ENCODE results near the gene ADAMTS7.
"Not testable (repeated sequence)": the region's sequence is repeated elsewhere in the genome, so short reads cannot be mapped to it uniquely, and the experiment has no call there.

Gene ADAMTS7

DNA sequence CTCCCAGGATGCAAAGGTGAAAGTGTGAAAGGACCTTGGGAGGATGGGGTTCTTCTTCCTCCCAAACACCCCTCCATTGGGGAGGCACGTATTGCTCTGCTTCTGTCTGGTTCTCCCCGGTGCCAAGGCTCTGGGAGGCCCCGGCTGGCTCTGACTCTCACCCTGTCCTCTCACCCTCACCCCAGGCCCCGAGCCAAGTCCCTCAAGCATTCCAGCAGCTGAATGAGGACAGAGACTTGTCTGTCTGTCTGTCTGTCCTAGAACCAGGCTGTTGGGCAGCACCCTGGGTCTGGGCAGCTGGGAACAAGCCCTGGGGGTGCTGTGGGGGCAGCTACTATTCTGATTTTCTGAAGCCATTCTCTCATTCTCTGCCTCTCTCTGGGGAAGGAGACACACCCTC is 29.9 kb downstream of the ADAMTS7 start:
- not testable (repeated sequence) for DNase-seq

DNA sequence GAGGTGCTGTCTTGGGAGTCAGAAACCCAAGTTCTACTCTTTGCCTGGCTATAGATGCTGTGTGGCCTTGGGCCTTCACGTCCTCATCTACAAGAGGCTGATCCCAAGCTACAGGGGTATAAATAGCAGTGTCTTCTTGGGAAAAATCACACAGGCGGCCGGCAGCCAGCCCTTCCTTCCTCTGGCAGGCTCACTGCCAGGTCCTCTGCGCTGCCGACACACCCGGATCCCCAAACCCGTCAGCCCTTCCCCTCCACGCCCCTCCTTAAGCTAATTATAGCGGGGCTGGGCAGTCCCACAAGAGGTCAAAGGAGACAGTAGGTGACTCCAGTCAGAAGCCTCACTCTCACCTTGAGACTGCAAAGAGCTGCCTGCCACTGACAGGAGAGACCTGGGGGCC is 31.3 kb downstream of the ADAMTS7 start:
- DNase-seq: not testable (repeated sequence)

DNA sequence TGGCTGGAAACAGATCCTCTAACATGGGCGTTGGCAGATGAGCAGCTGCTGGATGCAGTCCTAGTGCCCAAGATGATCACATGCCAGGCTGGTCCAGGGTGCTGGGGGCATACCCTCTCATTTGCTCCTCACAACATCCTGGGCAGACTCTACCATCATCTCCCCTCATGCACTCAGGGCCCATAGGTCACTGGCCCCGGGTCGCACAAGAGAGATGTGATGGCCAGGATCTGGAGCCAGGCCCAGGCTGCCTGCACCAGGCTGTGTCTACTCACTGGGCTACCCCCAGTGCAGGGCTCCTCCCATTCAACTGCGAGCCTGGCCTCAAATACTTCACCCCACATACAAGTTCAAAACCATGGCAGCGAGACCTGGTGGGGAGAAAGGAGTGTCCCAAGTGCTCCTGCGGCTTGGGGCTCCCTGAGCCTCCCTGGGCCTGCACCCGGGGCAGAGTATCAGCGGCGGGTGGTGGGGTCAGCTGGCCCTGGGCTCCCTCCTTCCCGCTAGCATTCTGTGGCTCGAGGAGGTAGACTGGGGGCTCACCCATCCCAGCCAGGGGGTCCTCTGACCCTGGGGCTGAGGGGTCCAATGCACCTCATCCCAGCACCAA is 32.0 kb downstream of the ADAMTS7 start:
- not testable (repeated sequence) for DNase-seq

DNA sequence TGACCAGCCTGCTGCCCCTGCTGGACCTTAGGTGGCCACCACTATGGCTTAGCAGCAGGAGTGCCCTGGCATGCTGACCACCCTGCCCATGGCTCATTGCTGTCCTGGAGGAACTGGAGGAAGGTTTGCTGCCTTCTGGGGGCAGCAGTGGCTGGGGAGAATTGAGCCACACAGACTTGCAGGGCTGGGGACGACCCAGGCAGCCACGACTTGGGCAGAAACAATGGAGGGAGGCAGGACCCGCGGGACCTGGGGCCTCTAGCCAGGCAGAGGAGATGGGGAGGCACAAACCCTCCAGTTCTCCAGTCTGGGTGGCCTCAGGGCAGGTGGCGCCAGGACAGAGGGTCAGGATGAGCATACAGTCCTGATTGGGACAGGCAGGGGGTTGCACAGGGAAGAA is 32.8 kb downstream of the ADAMTS7 start:
- no peak for DNase-seq

DNA sequence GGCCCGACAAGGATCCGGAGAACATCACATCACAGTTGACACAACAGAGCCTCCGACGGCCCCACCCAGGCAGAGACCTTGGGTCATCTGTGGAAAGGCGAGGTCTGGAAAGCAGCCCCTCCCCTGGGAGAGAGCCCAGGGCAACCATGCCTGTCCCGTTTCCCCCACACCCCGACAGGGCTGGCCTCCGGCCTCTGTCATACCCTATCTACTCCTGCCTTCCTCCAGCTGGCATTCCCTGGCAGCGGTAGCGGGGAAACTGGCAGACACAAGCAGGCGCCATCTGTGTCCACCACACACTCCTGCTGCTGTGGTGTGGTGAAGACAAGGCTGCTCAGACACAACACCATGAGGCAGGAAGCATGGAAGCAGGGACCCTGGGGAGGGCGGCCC is 33.3 kb downstream of the ADAMTS7 start:
- not testable (repeated sequence) for DNase-seq

DNA sequence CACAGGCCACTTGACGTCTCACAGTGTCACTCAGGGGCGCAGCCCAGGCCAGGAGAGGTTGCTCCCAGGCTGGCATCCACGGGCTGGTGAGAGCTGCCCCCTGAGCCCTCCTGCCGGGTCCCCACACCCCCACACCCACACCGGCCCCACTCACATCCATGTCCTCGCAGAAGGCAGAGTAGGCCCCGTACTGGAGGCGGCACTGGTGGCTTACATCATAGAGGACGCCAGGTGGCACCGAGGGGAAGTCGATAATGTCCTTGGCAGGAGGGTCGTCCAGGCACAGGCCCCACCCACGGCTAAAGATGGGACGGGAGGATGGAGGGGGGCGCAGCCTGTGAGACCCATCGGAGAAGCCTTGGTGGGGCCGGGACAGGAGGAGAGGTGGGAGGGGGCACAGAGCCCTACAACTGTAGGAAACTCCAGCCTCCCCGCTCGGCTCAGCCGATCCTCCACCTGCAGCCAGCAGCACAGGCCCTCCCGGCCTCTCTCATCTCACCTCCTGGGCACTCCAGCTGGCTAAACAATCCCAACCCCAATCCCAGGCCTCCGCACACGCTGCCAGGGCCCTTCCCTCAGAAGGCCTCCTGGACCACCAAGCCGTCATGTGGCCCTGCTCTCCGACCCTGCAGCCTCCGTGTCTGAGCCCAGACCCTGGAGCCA is 33.8 kb downstream of the ADAMTS7 start:
- DNase-seq: not testable (repeated sequence)

DNA sequence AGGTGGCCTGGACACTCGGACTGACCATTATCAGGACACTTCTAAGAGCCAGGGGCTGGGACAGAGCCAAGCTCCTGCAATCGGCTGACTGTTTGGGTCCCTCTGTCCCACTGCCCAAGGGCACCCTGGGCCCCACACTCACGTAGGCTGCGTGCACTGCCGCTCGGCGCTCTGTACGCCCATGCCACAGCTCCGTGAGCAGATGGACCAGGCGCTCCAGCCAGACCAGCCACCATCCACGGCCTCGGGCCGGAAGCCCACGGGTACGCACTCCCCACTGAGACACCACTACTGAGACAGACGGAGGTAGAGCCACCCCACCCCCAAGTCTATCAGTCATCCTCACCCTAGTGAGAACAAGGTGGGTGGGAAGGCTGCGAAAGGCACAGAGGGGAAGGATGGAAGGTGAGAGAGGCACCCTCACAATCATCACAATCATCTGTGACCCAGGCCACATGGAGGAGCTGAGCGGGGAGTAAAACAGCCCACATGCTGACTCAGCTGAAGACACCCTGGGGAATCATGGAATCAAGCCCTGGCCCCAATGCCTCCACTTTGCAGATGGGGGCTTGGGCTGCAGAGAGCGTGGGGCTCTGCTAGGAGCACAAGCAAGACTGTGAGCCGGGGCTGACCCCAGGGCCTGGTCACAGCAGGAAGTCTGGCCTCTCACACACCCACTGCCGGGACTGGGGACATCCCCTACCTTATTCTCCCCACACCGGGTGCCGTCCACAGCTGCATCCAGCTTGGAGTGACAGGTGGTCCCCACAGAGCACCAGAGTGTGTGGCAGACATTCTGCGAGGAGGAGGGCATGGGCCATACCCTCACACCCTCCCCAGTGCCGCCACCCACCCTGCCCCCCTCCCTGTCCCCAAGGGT is 35.0 kb downstream of the ADAMTS7 start:
- not testable (repeated sequence) for DNase-seq

DNA sequence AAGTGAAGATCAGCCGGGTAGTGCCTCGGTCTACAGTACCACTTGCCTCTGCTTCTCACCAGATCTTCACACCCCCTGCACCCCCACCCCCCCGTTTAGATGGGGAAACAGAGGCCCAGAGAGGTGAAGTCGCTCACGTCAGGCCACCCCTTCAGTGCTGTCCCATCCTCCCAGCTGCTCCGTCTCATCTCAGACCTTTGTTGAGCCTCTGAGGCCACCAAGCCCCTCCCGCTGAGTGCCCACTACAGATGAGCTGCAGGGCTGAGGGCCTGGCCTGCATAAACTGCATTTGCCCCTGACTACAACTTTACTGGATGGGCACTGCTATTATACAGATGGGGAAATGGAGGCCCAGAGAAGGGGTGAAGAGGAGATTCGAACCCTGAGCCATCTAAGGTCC is 35.8 kb downstream of the ADAMTS7 start:
- no peak for DNase-seq

DNA sequence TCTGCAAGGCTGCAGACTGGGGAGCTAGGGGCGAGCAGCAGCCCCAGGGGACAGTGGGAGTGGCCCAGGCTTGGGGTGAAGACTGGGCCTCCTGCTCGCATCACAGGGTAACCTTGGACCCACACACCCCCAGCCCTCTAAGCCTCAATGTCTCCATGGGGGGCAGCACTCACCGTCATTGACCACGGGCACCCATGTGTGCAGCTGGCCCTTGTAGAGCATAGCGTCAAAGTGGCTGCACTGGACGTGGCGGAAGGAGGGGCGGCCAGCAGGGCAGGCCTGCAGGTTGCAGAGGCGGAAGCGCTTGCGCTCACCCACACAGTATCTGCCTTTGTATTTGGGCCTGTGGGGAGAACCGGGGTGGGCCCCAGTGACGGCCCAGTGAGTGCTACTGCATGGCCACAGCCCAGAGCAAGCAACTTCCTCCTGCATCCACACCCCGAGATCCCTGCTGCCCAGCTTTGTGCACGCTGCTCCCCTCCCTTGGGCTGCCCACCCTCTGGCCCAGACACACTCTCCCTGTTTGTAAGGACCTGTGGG is 36.7 kb downstream of the ADAMTS7 start:
- not testable (repeated sequence) for DNase-seq

DNA sequence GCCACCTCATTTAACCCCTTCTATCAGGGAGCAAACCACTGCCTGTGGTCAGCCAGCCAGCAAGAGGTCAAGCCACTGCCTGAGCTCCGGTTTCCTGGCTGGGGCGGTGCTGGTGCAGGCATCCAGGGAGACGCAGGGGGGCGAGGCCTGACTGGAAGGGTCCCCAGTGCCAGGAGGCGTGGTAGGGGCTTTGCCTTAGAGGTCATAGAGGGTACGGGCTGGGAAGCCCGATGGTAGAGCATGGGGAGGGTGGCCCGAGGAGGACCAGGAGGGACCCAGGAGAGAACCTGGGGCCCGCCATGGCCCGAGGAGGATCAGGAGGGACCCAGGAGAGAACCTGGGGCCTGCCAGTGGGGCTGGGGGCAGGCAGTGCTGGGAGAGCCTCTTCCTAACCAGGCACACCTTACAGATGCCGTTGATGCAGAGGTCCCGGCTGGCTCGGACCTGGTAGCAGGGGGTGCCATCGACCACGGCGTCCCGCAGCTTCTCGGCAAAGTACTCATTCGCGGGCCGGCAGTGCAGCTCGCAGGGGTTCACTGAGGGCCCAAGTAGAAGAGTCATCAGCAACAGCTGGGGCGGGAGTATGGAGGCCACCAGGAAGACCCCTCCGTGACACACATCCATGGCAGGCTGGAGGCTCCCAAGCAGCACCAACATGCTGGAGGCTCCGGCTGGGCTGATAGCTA is 37.4 kb downstream of the ADAMTS7 start:
- not testable (repeated sequence) for DNase-seq

DNA sequence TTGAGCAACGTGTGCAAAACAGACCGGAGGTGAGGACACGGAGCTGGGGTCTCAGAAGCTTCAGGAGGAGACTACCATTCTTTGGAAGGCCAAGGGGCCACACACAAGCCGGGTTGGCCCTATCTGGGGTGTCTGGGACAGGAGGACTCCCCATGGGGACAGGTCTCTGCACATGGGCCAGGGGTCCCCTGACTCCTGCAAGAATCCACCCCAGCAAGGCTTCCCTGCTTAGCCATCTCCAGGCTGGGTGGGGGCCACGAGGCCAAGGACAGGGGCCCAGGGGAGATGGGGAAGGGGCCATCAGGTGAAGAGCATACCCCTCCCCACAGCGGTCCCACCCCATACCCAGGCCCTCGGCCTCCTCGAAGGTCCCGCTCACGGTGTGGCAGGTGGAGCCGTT is 38.5 kb downstream of the ADAMTS7 start:
- DNase-seq: no peak

DNA sequence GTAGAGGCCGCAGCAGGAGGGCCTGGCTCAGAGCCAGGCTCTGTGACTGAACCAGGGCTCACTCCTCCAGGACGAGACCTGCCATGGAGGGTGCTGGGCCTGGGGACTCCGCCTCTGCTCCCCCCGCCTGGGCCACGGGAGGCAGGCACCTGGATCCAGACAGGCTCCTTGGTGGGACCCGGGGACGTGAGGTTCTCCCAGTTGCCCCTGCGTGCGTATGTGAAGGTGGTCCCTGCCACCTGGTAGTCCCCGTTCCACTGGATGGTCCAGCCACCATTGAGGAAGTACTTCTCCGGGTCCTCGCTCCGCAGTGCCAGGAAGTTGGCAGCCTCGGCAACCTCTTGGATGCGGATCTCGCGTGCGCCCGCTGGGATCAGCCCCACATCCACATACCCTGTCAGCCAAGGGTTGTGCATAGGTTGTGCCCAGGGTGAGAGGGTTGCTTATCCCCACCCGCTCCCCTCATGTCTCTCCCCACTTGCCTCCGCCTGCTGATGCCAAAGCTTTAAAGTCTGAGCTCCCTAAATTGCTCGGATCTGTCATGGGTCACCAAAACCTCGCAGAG is 39.7 kb downstream of the ADAMTS7 start:
- not testable (repeated sequence) for DNase-seq

DNA sequence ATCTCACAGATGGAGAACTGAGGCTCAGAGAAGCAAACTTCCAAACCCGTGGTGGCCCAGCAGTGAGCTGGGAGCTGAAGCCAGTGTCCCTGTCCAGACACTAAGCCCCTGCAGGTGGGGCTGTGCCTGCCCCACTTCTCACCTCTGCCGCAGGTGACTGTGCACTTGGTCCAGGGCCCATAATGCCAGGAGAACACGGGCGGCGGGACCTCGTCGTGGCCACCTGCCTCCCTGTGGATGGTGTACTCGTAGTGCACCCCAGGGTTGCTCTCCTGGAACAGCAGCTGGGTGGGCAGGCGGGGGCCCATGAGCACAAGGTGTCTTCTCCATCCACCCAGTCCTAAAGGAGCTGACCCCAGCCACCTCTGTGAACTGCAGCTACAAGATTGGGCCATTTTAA is 40.2 kb downstream of the ADAMTS7 start:
- DNase-seq: not testable (repeated sequence)

DNA sequence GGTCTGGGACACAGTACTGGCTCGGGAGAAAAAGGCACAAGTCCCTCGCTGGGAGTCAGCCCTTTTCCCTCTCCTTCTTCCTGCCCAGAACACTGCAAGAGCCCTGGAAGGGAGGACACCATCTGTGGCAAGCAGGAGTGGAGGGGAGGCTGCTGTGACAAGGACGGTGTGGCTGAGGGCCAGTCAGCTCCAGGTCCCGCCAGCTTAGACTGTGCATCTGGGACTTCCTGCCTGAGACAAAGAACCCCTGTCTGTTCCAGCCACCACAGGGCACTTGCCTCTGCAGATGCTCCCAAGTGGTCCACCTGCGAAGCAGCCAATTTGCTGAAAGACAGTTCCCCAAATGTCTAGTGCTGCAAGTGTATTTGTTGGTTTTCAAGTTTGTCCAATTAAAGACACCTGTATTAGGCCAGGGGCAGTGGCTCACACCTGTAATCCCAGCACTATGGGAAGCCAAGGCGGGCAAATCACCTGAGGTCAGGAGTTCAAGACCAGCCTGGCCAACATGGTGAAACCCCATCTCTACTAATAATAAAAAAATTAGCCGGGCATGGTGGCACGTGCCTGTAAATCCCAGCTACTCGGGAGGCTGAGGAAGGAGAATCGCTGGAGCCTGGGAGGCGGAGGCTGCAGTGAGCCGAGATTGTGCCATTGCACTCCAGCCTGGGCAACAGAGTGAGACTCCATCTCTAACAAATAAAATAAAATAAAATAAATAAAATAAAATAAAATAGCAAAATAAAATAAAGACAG is 41.6 kb downstream of the ADAMTS7 start:
- DNase-seq: not testable (repeated sequence)

DNA sequence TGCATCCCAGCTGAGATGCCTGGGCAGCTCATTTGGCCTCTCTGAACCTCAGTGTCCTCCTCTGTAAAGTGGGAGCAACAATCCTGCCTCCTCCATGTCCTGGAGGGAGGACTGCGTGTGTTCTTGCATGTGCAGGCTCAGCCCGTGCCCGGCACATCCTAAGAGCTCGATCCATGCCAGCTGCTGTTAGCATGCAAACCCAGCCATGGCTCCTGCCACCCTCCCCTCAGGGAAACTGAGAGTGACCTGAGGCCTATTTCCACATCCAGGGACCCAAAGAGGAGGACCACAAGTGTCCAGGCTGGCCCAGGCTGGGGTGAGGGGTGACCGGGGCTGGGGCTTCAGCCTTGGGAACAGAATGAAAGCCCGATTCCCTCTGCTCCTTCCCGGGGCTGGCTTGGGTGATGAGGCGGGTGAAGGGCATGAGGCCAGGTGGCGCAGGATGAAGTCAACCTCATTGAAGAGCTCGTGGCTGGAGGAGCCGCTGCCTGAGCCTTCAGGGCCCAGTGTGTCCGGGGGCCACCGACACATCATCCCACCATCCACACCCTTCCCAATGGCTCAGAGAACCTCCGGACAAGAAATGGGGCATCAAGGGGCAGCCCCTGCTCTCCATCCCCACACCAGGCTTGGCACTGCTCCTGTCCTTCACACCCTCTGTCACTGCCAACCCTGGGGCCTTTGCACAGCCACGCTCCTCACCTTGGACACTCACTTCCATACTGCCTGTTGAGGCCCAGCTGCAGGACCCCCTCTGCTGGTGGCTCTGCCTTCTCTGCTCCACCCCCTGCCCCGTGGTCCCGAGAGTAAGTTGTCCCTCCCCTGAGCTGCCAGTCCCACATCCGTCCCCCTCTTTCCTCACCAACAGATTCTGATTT is 42.5 kb downstream of the ADAMTS7 start:
- no peak for DNase-seq

DNA sequence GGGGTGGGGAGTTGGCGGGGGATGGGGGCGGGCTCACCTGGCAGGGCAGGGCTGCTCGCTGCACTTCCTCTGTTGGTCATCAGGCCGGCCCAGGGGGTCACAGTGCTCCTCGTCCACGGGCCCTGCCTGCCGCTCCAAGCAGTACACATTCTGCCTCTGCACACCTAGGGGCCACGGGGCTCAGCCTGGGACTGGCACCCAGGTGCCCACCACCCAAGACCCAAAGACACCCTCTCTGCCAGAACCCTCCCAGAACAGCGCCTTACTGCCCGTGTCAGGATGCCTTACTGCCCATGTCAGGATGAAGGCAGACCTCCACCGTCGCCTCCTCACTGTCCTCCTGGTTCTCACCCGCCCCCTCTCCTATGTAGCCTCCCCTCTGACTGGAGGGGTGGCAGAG is 43.2 kb downstream of the ADAMTS7 start:
- DNase-seq: no peak

DNA sequence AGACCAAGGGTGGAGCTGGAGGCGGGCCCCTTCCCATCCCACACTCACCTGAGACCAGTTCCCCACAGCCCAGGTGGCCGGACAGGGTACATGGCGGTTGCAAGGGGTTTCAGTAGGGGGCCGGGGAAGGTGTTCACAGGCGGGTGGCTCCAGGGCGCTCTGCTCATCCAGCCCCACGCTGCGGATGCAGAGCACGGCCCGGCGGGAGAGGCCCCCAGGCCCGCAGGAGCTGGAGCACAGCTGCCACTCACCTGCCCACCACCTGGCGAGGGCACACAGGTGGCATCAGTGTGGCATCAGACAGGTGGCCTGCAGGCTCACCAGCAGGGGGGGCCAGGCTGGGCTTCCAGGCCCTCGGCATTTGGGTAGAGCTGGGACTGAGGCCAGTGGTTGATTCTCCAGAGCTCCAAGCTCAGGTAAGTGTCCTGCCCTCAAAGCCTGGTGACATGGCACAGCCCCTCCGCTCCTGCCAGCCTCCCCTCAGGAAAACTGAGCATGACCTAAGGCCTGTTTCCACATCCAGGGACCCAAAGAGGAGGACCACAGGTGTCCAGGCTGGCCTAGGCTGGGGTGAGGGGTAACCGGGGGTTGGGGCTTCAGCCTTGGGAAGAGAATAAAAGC is 43.8 kb downstream of the ADAMTS7 start:
- no peak for DNase-seq

DNA sequence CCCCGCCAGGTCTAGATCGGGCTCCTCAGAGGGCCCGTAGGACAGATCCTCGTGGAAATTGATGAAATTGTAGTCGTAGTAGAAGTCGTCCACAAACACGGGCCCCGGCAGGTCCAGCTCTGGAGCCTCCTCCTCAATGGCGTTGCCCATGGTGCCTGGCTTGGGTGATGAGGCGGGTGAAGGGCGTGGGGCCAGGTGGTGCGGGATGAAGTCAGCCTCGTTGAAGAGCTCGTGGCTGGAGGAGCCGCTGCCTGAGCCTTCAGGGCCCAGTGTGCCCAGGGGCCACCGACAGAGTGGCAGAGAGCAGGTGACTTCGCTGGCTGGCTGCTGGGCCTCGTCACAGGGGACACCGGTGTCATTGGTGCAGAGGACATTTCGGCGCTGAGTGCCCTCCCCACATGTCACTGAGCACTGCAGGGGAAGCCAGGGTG is 44.6 kb downstream of the ADAMTS7 start:
- DNase-seq: not testable (repeated sequence)

DNA sequence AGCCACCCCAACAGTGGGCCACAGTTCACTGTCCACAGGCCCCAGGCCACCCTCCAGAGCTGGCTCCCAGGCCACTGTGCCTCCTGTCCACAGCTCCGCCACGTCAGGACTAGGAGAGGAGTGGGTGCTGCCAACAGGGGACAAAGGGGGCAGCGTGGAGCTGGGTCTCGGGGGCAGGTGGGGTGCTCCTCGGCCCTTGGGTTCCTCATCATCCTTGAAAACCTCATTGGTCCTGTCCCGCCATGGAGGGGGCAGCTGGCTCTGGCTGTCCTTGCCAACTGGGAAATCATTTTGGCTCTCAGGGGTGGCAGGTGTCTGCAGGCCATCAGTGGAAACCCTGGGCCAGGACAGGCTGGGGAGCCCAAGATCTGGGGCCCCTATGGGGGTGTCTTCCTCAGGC is 45.2 kb downstream of the ADAMTS7 start:
- no peak for DNase-seq

DNA sequence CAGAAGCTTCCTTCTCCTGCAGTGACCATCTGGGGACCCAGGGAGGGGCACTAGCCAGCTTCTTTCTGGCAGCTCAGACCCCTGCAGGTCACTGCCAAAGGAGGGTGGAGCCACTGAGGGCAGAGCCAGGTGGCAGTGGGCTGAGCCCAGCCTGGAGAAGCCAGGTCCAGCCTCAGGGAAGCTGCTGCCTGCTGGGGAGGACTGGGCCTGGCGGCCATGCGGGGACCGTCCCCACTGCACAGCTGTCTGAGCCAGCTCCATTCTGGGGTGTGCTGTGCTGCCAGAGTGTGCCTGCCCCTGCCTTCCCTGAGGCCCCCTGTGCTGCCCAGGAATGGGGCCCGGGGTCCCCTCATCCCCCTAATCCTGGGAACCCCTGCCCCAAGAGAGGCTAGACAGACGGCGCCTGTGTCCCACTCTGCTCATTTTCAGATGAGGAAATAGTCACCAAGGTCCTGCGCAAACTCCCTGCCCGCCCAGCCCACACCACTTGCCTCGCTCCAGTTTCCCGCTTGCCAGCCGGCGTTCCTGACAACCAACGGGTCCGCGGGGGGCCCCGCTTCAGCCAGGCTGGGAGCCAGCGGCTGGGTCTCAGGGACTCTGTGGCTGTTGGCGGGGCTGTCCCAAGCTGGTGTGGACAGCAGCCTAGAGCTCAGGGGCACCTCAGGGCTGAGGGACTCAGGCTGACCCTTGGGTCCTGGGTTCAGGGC is 46.0 kb downstream of the ADAMTS7 start:
- DNase-seq: not testable (repeated sequence)

Measured in NCI-H2227 treated with DMSO at 0.1 percent for 48 hours (cell line).